GM23248 (cell line): Measurements from ENCODE around the gene CSNK1G1. TPM values are rescaled to one million over a fixed set of nuclear protein-coding genes. Genes with fewer than 3 reads are reported as not detected.

Experiments
- DNase-seq: peaks from one replicate; pipeline ENCODE4 v3.0.0-alpha.2; 2015
- H2AFZ ChIP-seq: fragments of 200-600 bp; sonication (generic); 2 replicates; pipeline ENCODE4 v1.6.1; 2016; ENCODE audit warnings: antibody characterized with exemption
- H3F3A ChIP-seq: fragments of 200-600 bp; sonication (generic); 2 replicates; pipeline ENCODE4 v1.6.1; 2016; ENCODE audit warnings: mild to moderate bottlenecking, antibody characterized with exemption, mixed run types; ENCODE audit not compliant: insufficient read depth
- H3K27ac ChIP-seq: fragments of 200-600 bp; sonication (generic); 2 replicates; pipeline ENCODE4 v1.5.1; 2016; ENCODE audit warnings: mild to moderate bottlenecking
- H3K27me3 ChIP-seq: fragments of 200-600 bp; sonication (generic); replicated peaks from 2 replicates; pipeline ENCODE4 v1.6.1; 2016; ENCODE audit warnings: mild to moderate bottlenecking; ENCODE audit not compliant: insufficient read depth
- H3K36me3 ChIP-seq: fragments of 200-600 bp; sonication (generic); 2 replicates; pipeline ENCODE4 v1.6.1; 2016; ENCODE audit warnings: low read depth, mild to moderate bottlenecking
- H3K4me1 ChIP-seq: fragments of 200-600 bp; sonication (generic); 2 replicates; pipeline ENCODE4 v1.6.1; 2016; ENCODE audit warnings: mild to moderate bottlenecking; ENCODE audit not compliant: insufficient read depth
- H3K4me2 ChIP-seq: fragments of 200-600 bp; sonication (generic); one replicate; pipeline ENCODE4 v1.6.1; 2016; ENCODE audit warnings: mild to moderate bottlenecking; ENCODE audit not compliant: unreplicated experiment
- H3K4me3 ChIP-seq: fragments of 200-600 bp; sonication (generic); 2 replicates; pipeline ENCODE4 v1.5.1; 2016; ENCODE audit warnings: mild to moderate bottlenecking
- H3K79me2 ChIP-seq: fragments of 200-600 bp; sonication (generic); 2 replicates; pipeline ENCODE4 v1.6.1; 2016; ENCODE audit warnings: mild to moderate bottlenecking; ENCODE audit not compliant: insufficient read depth
- H3K9ac ChIP-seq: fragments of 200-600 bp; sonication (generic); 2 replicates; pipeline ENCODE4 v1.6.1; 2016; ENCODE audit warnings: mild to moderate bottlenecking
- H3K9me2 ChIP-seq: fragments of 200-600 bp; sonication (generic); 2 replicates; pipeline ENCODE4 v1.6.1; 2016; ENCODE audit warnings: mixed run types, mild to moderate bottlenecking, moderate library complexity; ENCODE audit not compliant: insufficient read depth
- H3K9me3 ChIP-seq: fragments of 200-600 bp; sonication (generic); one replicate; pipeline ENCODE4 v1.6.1; 2017; ENCODE audit warnings: low read depth
- H4K20me1 ChIP-seq: fragments of 200-600 bp; sonication (generic); 2 replicates; pipeline ENCODE4 v1.6.0; 2016; ENCODE audit not compliant: insufficient read depth
- EZH2 ChIP-seq: fragments of 200-600 bp; sonication (generic); IDR thresholded peaks from 2 replicates; pipeline ENCODE4 v1.6.1; 2018; ENCODE audit warnings: antibody characterized with exemption, mild to moderate bottlenecking; ENCODE audit not compliant: insufficient read depth, poor library complexity, severe bottlenecking
- EZH2phosphoT487 ChIP-seq: fragments of 200-600 bp; sonication (generic); IDR thresholded peaks from 2 replicates; pipeline ENCODE4 v1.6.1; 2018; ENCODE audit warnings: antibody characterized with exemption, moderate library complexity, mild to moderate bottlenecking, low read depth; ENCODE audit not compliant: insufficient read depth
- WGBS, 2 experiments: methylation state at CpG; one replicate each; pipeline ENCODE4 v1.1.6; 2015 to 2017; ENCODE audit warnings: low lambda C conversion rate in 2 of 2, low coverage in 1 of 2; ENCODE audit errors: missing lambda C conversion rate in 2 of 2; 5-methylcytosine and 5-hydroxymethylcytosine counted together
- in situ Hi-C: fragments of 300-500 bp; cut with MboI; formaldehyde crosslinking; loops from 2 replicates; pipeline ENCODE4 v1.15.0; 2020
- polyA plus RNA-seq: library from polyadenylated mRNA; unstranded; fragments of >200 nt; fragmentation: Nextera tagmentation; extraction: Ambion mirVana; gene quantifications from 2 replicates; pipeline ENCODE4 v1.2.1, GENCODE V29; 2016
- total RNA-seq: library from RNA; depleted of rRNA; stranded (reverse); fragments of >200 nt; shearing (Covaris generic); gene quantifications from 2 replicates; pipeline ENCODE4 v1.2.3, GENCODE V29; 2014

Gene CSNK1G1
- total and polyA plus RNA-seq, 2 experiments from 2014 or later = 14.8 to 17.1 TPM

DNA sequence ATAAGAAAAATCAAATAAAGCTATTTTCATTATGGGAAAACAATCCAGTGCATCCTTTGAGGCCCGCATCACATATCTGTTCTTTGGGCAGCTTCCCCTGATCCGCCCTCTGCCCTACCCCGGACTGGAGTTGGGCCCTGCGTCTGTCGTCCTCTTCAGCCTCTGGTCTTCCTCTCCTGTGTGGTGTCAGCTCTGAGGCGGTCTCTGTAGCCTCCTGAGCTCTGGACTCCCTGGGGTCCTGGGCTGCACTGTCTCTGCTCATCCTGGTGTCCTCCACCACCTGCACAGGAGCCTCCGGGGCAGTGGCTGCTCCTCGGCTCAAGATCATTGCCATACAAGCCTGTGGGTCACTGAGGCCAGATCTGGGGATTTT lies 211.8 kb downstream of the CSNK1G1 start:
- Histone ChIP-seq H3K9me3 (no peaks in the 10 kb centered on the region), H3F3A (peaks cover 7% of the 10 kb centered on the region; the same call in 1 of the 2 replicates), H3K4me2 (no peak overlapping the region), H3K79me2 (no peaks in the 10 kb centered on the region), H3K36me3 (peaks cover 11% of the 10 kb centered on the region; the same call in 1 of the 2 replicates), H3K9ac (no peak overlapping the region), H3K4me1 (no peaks in the 10 kb centered on the region), H3K9me2 (no peaks in the 10 kb centered on the region), H4K20me1 (no peaks in the 10 kb centered on the region), H3K4me3 (no peak overlapping the region), H3K27me3 (no peaks in the 10 kb centered on the region), H3K27ac (no peak overlapping the region), H2AFZ (no peak overlapping the region)
- 83 to 85% methylated on average over 8 of the region's 8 CpGs for WGBS, 2 experiments
- no peak for TF ChIP-seq EZH2phosphoT487
- TF ChIP-seq EZH2 = no peak
- in situ Hi-C loops = no loop called here
- DNase-seq = no peak

DNA sequence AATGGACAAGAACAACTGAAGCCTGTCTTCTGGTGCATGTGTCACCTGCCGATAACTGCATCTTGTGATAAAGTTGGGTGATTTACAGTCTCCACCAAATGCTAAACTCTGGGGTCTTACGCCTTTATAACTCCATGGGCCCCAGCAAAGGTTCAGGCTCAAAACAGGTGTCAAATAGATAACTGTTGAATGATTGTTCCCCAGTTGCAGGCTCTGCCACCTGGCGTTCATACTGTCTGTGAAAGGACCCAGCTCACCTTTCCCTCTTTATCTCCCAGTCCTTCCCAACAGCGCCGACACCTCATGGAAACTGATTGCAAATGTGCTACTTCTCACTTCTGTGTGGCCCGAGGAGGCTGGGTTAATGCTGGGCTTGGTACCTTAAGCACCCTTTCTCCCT lies 212.7 kb downstream of the CSNK1G1 start:
- no peaks in the 10 kb centered on the region for H3K79me2 ChIP-seq
- TF ChIP-seq EZH2 (no peak), EZH2phosphoT487 (no peak)
- H3F3A ChIP-seq = no peaks in the 10 kb centered on the region
- H3K27ac ChIP-seq = no peak overlapping the region
- no peaks in the 10 kb centered on the region for H4K20me1 ChIP-seq
- H3K4me1 ChIP-seq = no peaks in the 10 kb centered on the region
- DNase-seq = no peak
- no peaks in the 10 kb centered on the region for H3K9me2 ChIP-seq
- H3K9me3 ChIP-seq = no peaks in the 10 kb centered on the region
- no peak overlapping the region for H3K4me3 ChIP-seq
- H3K9ac ChIP-seq = no peak overlapping the region
- H3K27me3 ChIP-seq = no peaks in the 10 kb centered on the region
- no peak overlapping the region for H3K4me2 ChIP-seq
- H2AFZ ChIP-seq = no peak overlapping the region
- in situ Hi-C loops = no loop called here
- peaks cover 16% of the 10 kb centered on the region; the same call in 1 of the 2 replicates for H3K36me3 ChIP-seq
- 97 to 98% methylated on average over 6 of the region's 6 CpGs for WGBS, 2 experiments

DNA sequence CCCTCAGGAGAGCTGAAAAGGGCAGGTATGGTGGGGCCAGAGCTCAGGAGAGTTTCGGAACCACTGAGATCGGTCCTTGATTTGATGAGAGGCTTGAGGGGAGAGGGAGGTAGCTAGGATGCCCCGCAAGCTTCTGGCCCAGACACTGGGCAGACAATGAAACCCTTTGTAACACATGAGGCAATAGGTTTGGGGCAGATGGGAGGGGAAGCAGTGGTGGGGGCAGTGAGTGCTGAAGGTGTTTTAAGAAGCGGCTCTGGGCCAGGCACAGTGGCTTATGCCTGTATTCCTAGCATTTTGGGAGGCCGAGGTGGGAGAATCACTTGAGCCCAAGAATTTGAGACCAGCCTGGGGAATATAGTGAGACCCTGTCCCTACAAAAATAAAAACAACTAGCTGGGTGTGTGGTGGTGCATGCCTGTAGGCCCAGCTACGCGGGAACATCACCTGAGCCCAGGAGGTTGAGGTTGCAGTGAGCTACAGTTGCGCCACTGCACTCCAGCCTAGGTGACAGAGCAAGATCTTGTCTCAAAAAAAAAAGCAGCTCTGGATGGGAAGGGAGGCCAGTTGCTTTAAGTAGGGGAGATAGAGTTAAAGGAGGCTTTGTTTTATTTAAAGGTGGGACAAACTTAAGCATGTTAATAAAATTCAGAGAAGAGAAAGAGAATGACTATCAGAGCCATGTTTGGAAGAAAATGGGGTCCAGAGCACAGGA lies 214.0 kb downstream of the CSNK1G1 start:
- no peaks in the 10 kb centered on the region for H3K27me3 ChIP-seq
- no peaks in the 10 kb centered on the region for H4K20me1 ChIP-seq
- TF ChIP-seq EZH2phosphoT487 = no peak
- TF ChIP-seq EZH2 = no peak
- WGBS, 2 experiments = 94 to 98% methylated on average over 8 of the region's 8 CpGs
- no peaks in the 10 kb centered on the region for H3K4me1 ChIP-seq
- H3K4me3 ChIP-seq = no peak overlapping the region
- DNase-seq = no peak
- no peaks in the 10 kb centered on the region for H3K9me2 ChIP-seq
- H3K9me3 ChIP-seq = no peaks in the 10 kb centered on the region
- H3K79me2 ChIP-seq = no peaks in the 10 kb centered on the region
- no peak overlapping the region for H3K27ac ChIP-seq
- H3K4me2 ChIP-seq = no peak overlapping the region
- in situ Hi-C loops = no loop called here
- no peak overlapping the region for H2AFZ ChIP-seq
- H3K36me3 ChIP-seq = peaks cover 23% of the 10 kb centered on the region
- no peaks in the 10 kb centered on the region for H3F3A ChIP-seq
- no peak overlapping the region for H3K9ac ChIP-seq

DNA sequence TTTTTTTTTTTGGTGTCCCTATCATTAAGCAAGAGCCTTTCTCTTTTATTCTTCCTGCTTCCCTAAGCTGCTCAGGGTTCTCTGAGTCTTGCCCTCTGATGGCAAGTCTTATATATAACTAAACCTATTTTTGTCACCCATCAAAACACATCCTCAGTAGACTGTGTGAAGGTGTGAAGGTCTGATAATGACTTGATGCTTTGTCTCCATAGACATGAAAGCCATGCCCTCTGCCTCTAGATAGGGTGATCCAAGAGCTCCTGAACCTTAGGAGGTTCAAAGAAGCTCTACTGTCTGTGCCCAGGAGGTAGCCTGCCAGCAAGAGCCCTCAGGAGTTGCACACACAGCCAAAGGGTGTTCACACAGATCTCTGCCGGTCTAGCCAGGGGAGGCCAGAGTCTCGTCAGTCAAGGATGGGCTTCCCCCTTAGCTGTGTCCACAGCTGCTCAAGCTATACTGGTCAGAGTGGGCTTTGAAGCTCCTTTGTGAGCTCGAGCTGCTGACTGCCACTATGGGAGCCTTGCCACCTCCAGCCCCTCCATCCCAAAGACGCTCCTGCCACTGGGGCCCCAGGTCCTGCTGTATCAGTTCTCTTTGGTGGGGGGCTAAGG lies 217.5 kb downstream of the CSNK1G1 start:
- 70 to 72% methylated on average over 4 of the region's 4 CpGs for WGBS, 2 experiments
- no peak for DNase-seq
- H3K36me3 ChIP-seq = peaks cover 33% of the 10 kb centered on the region
- H3K4me2 ChIP-seq = no peak overlapping the region
- no peak overlapping the region for H3K27ac ChIP-seq
- no peak overlapping the region for H2AFZ ChIP-seq
- H3K4me1 ChIP-seq = no peaks in the 10 kb centered on the region
- H3K9me2 ChIP-seq = no peaks in the 10 kb centered on the region
- H3K4me3 ChIP-seq = no peak overlapping the region
- H3K9ac ChIP-seq = no peak overlapping the region
- H3K79me2 ChIP-seq = no peaks in the 10 kb centered on the region
- in situ Hi-C loops = no loop called here
- no peaks in the 10 kb centered on the region for H3K9me3 ChIP-seq
- TF ChIP-seq EZH2 (no peak), EZH2phosphoT487 (no peak)
- no peaks in the 10 kb centered on the region for H4K20me1 ChIP-seq
- H3F3A ChIP-seq = no peaks in the 10 kb centered on the region
- no peaks in the 10 kb centered on the region for H3K27me3 ChIP-seq
